DOHH2 (cell line): Measurements from ENCODE around the gene NTNG2.

Experiments used
- H3F3A ChIP-seq: fragments of 200-600 bp; sonication (generic), shearing (Covaris generic); 2 replicates; pipeline ENCODE4 v1.6.0; 2016; ENCODE audit warnings: antibody characterized with exemption, mild to moderate bottlenecking; ENCODE audit not compliant: control insufficient read depth, insufficient read depth
- H3K27ac ChIP-seq: fragments of 200-600 bp; sonication (generic); 2 replicates; pipeline ENCODE4 v1.5.1; 2014; ENCODE audit warnings: low read depth, mild to moderate bottlenecking, low read length, moderate library complexity
- H3K27me3 ChIP-seq: fragments of 200-600 bp; sonication (generic); 2 replicates; pipeline ENCODE4 v1.6.1; 2014; ENCODE audit warnings: mild to moderate bottlenecking, low read length, mixed read lengths; ENCODE audit not compliant: control insufficient read depth
- H3K36me3 ChIP-seq: fragments of 200-600 bp; sonication (generic); 2 replicates; pipeline ENCODE4 v1.6.1; 2014; ENCODE audit warnings: mild to moderate bottlenecking, low read length, moderate library complexity, mixed read lengths; ENCODE audit not compliant: control insufficient read depth
- H3K4me1 ChIP-seq: fragments of 200-600 bp; sonication (generic); 2 replicates; pipeline ENCODE4 v1.6.1; 2014; ENCODE audit warnings: mild to moderate bottlenecking, low read length, mixed read lengths; ENCODE audit not compliant: control insufficient read depth
- H3K4me2 ChIP-seq: fragments of 200-600 bp; sonication (generic); 2 replicates; pipeline ENCODE4 v1.6.0; 2014; ENCODE audit warnings: mild to moderate bottlenecking, low read length, moderate library complexity
- H3K4me3 ChIP-seq: fragments of 200-600 bp; sonication (generic); 2 replicates; pipeline ENCODE4 v1.5.1; 2014; ENCODE audit warnings: mild to moderate bottlenecking, low read length, mixed read lengths
- H3K79me2 ChIP-seq: fragments of 200-600 bp; sonication (generic); 2 replicates; pipeline ENCODE4 v1.6.1; 2014; ENCODE audit warnings: mild to moderate bottlenecking, low read length, mixed read lengths; ENCODE audit not compliant: control insufficient read depth
- H3K9me2 ChIP-seq: fragments of 200-600 bp; sonication (generic); replicated peaks from 2 replicates; pipeline ENCODE4 v1.6.1; 2014; ENCODE audit warnings: mild to moderate bottlenecking, low read length, mixed read lengths; ENCODE audit not compliant: control insufficient read depth
- H3K9me3 ChIP-seq: fragments of 200-600 bp; sonication (generic); 2 replicates; pipeline ENCODE4 v1.6.1; 2014; ENCODE audit warnings: antibody characterized with exemption, low read length, mixed read lengths; ENCODE audit not compliant: control insufficient read depth, insufficient read depth
- H4K20me1 ChIP-seq: fragments of 200-600 bp; sonication (generic); 2 replicates; pipeline ENCODE4 v1.6.0; 2014; ENCODE audit warnings: low read depth, mild to moderate bottlenecking, antibody characterized with exemption, low read length, moderate library complexity; ENCODE audit not compliant: control insufficient read depth, insufficient read depth
- CTCF ChIP-seq: fragments of 200-600 bp; sonication (generic); IDR thresholded peaks from one replicate; pipeline ENCODE4 v1.5.1; 2014; ENCODE audit warnings: antibody characterized with exemption, mild to moderate bottlenecking, low read depth, low read length; ENCODE audit not compliant: poor library complexity, severe bottlenecking
- EZH2phosphoT487 ChIP-seq: fragments of 200-600 bp; sonication (generic); IDR thresholded peaks from 2 replicates; pipeline ENCODE4 v1.6.1; 2017; ENCODE audit warnings: borderline replicate concordance, mild to moderate bottlenecking, antibody characterized with exemption, low read length, moderate library complexity, mixed read lengths

The NTNG2 gene, protein sequence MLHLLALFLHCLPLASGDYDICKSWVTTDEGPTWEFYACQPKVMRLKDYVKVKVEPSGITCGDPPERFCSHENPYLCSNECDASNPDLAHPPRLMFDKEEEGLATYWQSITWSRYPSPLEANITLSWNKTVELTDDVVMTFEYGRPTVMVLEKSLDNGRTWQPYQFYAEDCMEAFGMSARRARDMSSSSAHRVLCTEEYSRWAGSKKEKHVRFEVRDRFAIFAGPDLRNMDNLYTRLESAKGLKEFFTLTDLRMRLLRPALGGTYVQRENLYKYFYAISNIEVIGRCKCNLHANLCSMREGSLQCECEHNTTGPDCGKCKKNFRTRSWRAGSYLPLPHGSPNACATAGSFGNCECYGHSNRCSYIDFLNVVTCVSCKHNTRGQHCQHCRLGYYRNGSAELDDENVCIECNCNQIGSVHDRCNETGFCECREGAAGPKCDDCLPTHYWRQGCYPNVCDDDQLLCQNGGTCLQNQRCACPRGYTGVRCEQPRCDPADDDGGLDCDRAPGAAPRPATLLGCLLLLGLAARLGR

DNA sequence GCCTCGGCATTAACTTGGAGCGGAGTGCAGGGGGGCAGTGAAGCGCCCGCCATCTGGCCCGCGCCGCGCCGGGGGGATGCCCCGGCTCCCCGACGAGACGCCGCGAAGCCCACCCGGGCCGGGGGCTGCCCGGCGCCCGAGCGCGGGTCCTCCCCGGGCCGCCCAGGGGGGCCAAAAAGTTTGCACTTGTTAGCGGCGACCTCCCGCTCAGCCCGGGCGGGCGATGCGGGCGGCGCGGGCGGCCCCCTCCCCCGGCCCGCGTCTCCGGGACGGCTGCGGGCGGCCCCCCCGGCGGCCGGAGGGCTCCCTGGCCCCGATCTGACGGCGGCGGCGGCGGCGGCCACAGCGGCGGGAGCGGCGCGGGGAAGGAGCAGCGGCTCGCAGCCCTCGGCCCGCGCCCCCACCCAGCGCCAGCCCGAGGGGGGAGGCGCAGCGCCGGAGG is at the start of gene NTNG2:
Gene NTNG2 (plus strand): TSS at position 316 of the 442 bp plus-strand sequence. CDS start 4,774 bp downstream, outside the sequence.
- H3F3A ChIP-seq = no peaks in the 10 kb centered on the region
- H3K4me2 ChIP-seq = peak within 1 kb of the TSS; percentile 64
- H3K27me3 ChIP-seq = peaks cover 80% of the 10 kb centered on the region
- peaks cover 28% of the 10 kb centered on the region for H3K4me1 ChIP-seq
- H3K36me3 ChIP-seq = no peaks in the 10 kb centered on the region
- no peaks in the 10 kb centered on the region for H3K9me3 ChIP-seq
- peak within 1 kb of the TSS; percentile 67 for H3K4me3 ChIP-seq
- TF ChIP-seq CTCF = no peak
- no peak for TF ChIP-seq EZH2phosphoT487
- H3K79me2 ChIP-seq = no peaks in the 10 kb centered on the region
- no peaks in the 10 kb centered on the region for H3K9me2 ChIP-seq
- H3K27ac ChIP-seq = no peak within 1 kb of the TSS
- no peaks in the 10 kb centered on the region for H4K20me1 ChIP-seq

DNA sequence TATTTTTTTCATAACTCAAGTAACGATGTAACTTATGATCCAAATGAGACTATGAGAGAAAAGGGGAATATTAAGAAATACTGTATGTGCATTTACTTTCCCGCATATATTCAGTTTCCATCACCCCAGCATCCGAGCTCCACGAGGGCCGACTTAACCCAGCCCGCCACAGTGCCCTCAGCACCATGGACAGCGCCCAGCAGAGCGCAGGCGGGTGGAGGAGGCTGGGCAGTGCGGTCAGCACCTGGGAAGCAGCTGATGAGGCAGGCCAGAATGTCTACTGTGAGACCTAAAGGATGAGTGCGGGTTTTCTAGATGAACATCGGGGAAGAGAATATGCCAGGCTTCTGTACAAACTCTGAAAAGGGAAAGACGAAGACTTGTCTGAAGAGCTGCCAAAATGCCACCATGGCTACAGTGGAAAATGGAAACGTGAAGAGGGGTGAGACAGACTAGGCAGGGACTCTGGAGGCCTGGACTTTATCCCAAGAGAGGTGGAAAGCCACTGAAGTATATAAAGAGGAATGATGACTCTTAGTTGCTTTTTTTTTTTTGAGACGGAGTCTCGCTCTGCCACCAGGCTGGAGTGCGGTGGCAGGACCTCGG is 47.7 kb upstream of the NTNG2 start:
- Histone ChIP-seq H3K27me3 (peaks cover 19% of the 10 kb centered on the region), H3K4me3 (no peak overlapping the region), H3K9me2 (no peaks in the 10 kb centered on the region), H3F3A (no peaks in the 10 kb centered on the region), H4K20me1 (no peaks in the 10 kb centered on the region), H3K4me1 (peaks cover 7% of the 10 kb centered on the region), H3K79me2 (no peaks in the 10 kb centered on the region), H3K9me3 (no peaks in the 10 kb centered on the region), H3K36me3 (no peaks in the 10 kb centered on the region), H3K27ac (no peak overlapping the region), H3K4me2 (no peak overlapping the region)
- no peak for TF ChIP-seq EZH2phosphoT487
- no peak for TF ChIP-seq CTCF

- no peaks in the 10 kb centered on the region for H3F3A ChIP-seq
- H3K9me3 ChIP-seq = no peaks in the 10 kb centered on the region
- no peak for TF ChIP-seq CTCF
- TF ChIP-seq EZH2phosphoT487 = no peak
- H3K79me2 ChIP-seq = no peaks in the 10 kb centered on the region
- peaks cover 28% of the 10 kb centered on the region for H3K27me3 ChIP-seq
- H3K9me2 ChIP-seq = no peaks in the 10 kb centered on the region
- no peak overlapping the region for H3K27ac ChIP-seq
- no peaks in the 10 kb centered on the region for H3K36me3 ChIP-seq
- H3K4me3 ChIP-seq = no peak overlapping the region
- no peaks in the 10 kb centered on the region for H4K20me1 ChIP-seq
- no peak overlapping the region for H3K4me2 ChIP-seq
- no peaks in the 10 kb centered on the region for H3K4me1 ChIP-seq
Measured at GRCh38 chr9:132116583-132116982, 45.3 kb upstream of the NTNG2 start.
